HEK293 (cell line): ENCODE measurements around the gene PIP4K2C.

Experiments
- CTCF ChIA-PET: fragments of 350-600 bp; formaldehyde crosslinking; extraction: SDS; loops from one replicate; lab custom pipeline; 2021; ENCODE audit warnings: antibody characterized with exemption; lab: Yijun Ruan, JAX
- POLR2A ChIA-PET: fragments of 300-600 bp; formaldehyde crosslinking; extraction: SDS; loops from one replicate; lab custom pipeline; 2020; ENCODE audit warnings: antibody characterized with exemption, inconsistent platforms; lab: Yijun Ruan, JAX
- H3K27ac ChIP-seq: fragments of 200-500 bp; sonication (Bioruptor generic); 2 replicates; pipeline ENCODE4 v1.5.1; 2014; ENCODE audit warnings: low read depth, low read length, control low read depth, inconsistent platforms; ENCODE audit errors: extremely low read depth
- H3K36me3 ChIP-seq, 2 experiments: fragments of 200-500 bp in 1 of 2; sonication (Bioruptor generic) in 1 of 2; 1 replicate in 1 of 2; 2 replicates in 1 of 2; pipeline ENCODE4 v1.5.1; 2014 to 2017; ENCODE audit warnings: inconsistent platforms in 2 of 2, low read length in 2 of 2; ENCODE audit not compliant: control insufficient read depth in 2 of 2, insufficient read depth in 1 of 2
- H3K4me1 ChIP-seq: fragments of 200-500 bp; sonication (Bioruptor generic); 2 replicates; pipeline ENCODE4 v1.5.1; 2014; ENCODE audit warnings: mild to moderate bottlenecking, low read length, inconsistent platforms; ENCODE audit not compliant: control insufficient read depth, insufficient read depth
- H3K4me3 ChIP-seq: 2 replicates; pipeline ENCODE4 v1.5.1; 2011; ENCODE audit warnings: low read depth, mild to moderate bottlenecking, control low read depth, low read length, moderate library complexity
- H3K9me3 ChIP-seq: fragments of 200-500 bp; sonication (Bioruptor generic); 2 replicates; pipeline ENCODE4 v1.5.1; 2014; ENCODE audit warnings: low read depth, low read length, inconsistent platforms; ENCODE audit not compliant: control insufficient read depth, insufficient read depth
- REPIN1 ChIP-seq: fragments of 450-650 bp; formaldehyde crosslinking; IDR thresholded peaks from 2 replicates; pipeline ENCODE4 v1.5.1; 2017; ENCODE audit warnings: missing biosample characterization, missing genetic modification characterization, low read depth
- ZBTB17 ChIP-seq: fragments of 450-650 bp; formaldehyde crosslinking; IDR thresholded peaks from 2 replicates; pipeline ENCODE4 v1.5.1; 2016; ENCODE audit warnings: missing biosample characterization, missing genetic modification characterization
- ZEB2 ChIP-seq: fragments of 450-650 bp; formaldehyde crosslinking; IDR thresholded peaks from 2 replicates; pipeline ENCODE4 v1.5.1; 2016; ENCODE audit warnings: missing biosample characterization, missing genetic modification characterization
- ZNF311 ChIP-seq: fragments of 450-650 bp; formaldehyde crosslinking; IDR thresholded peaks from 2 replicates; pipeline ENCODE4 v1.5.1; 2017; ENCODE audit warnings: missing biosample characterization, missing genetic modification characterization, borderline replicate concordance
- ZNF366 ChIP-seq: fragments of 450-650 bp; formaldehyde crosslinking; conservative IDR thresholded peaks from 2 replicates; pipeline ENCODE4 v1.5.1; 2016; ENCODE audit warnings: missing biosample characterization, missing genetic modification characterization
- ZNF596 ChIP-seq: fragments of 450-650 bp; IDR thresholded peaks from 2 replicates; pipeline ENCODE4 v1.5.0; 2018; ENCODE audit warnings: missing biosample characterization, mild to moderate bottlenecking, missing genetic modification characterization, moderate library complexity
- TF ChIP-seq, protein P1 (sequence below): fragments of 450-650 bp; formaldehyde crosslinking; IDR thresholded peaks from 2 replicates; pipeline ENCODE4 v1.5.1; 2016; ENCODE audit warnings: missing biosample characterization, missing genetic modification characterization
- TF ChIP-seq, protein P2 (sequence below): fragments of 450-650 bp; formaldehyde crosslinking; IDR thresholded peaks from 2 replicates; pipeline ENCODE4 v1.5.1; 2016; ENCODE audit warnings: missing biosample characterization, missing genetic modification characterization
- TF ChIP-seq, protein P3 (sequence below): fragments of 450-650 bp; formaldehyde crosslinking; IDR thresholded peaks from 2 replicates; pipeline ENCODE4 v1.5.1; 2016; ENCODE audit warnings: missing biosample characterization, missing genetic modification characterization

The PIP4K2C gene

DNA sequence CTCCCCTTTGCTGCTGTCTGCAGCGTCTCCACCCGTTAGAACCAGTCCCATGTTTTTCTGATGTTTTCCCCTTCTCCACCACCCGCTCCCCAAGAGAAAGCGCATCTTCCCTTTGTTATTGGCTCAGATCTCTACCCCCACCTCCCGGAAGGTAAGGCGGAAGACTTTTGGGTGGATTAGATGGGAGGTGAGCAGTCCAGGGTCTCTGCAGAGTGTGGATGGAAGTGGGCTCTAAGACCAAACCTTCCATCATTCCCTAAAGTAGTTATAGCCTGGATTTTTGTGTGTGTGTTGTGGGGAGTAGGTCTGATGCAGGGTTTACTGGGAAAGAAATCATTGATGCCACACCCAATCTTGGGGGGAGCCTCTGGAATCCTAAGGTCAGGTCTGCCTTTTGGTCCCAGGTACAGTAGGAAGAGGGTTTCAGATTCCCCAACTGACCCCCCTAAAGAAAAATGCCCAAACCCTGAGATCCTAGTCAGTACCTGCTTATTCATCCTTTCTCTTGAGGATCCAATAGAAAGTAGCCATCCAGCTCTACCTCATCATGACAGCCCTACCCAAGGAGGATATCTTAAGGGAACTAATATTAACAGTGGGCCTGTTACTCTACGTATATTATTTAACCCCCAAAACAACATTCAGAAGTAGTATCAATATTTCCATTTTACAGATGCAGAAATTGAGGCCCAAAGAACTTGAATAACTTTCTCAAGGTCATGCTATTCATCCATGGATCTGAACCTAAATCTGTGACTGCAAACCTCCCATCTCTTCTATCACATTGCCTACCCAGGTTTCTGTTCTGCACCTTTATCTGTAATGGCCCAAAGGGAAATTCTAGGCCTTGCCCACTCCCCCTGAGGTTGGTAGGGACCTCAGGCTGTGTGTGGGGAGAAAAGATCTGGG, 40.1 kb upstream of the PIP4K2C start:
- peaks cover 3% of the 10 kb centered on the region for H3K4me1 ChIP-seq
- H3K36me3 ChIP-seq: peaks cover 0 to 3% of the 10 kb centered on the region in 2 experiments; a peak in 1 of 3 replicates
- no peak overlapping the region for H3K27ac ChIP-seq
- TF ChIP-seq, protein P1, sequence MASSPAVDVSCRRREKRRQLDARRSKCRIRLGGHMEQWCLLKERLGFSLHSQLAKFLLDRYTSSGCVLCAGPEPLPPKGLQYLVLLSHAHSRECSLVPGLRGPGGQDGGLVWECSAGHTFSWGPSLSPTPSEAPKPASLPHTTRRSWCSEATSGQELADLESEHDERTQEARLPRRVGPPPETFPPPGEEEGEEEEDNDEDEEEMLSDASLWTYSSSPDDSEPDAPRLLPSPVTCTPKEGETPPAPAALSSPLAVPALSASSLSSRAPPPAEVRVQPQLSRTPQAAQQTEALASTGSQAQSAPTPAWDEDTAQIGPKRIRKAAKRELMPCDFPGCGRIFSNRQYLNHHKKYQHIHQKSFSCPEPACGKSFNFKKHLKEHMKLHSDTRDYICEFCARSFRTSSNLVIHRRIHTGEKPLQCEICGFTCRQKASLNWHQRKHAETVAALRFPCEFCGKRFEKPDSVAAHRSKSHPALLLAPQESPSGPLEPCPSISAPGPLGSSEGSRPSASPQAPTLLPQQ (tag by site-specific recombination): no peak
- TF ChIP-seq ZNF366 (tag by site-specific recombination): peak; percentile 43; the same call in 1 of the 2 replicates
- TF ChIP-seq, all 188 proteins: peak for 1
- no peaks in the 10 kb centered on the region for H3K9me3 ChIP-seq
- POLR2A ChIA-PET: no interaction called here
- no peak overlapping the region for H3K4me3 ChIP-seq
- CTCF ChIA-PET: interaction anchor here (0.6 kb wide), 1 partner anchor 37 kb away, joined by 4 read pairs; no protein-coding TSS in a partner anchor

DNA sequence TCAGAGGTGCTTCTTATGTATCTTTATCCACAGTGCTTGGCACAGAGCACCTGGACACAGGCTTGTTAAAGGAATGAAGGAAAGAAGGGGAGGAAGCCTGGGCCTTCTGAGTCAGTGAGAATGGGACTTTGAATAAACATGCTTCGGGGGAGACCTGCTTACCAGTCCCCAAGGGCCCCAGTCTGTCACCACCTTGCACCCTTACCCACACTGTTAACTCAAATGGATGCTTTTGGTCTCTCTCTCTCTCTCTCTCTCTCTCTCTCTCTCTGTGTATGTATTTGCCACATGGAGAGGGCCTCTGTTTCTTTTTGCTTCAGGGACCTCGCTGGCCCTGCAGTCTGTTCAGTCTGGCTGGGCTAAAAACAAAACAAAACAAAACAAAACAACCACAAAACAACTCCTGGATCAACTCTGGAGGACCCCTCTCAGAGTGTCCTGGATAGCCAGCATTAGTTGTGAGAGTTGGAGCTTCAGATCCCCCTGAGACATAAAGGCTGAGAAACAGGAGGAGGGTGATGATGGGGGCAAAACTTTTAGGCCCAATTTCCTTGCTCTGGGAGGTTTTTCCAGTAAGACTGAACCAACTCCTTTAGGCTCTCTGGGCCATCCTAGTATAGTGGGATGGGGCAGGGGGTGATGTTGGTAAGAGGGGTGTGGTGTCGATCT, 39.2 kb upstream of the PIP4K2C start:
- Histone ChIP-seq H3K4me1 (peaks cover 2% of the 10 kb centered on the region; the same call in 1 of the 2 replicates), H3K9me3 (no peaks in the 10 kb centered on the region), H3K36me3 (no peaks in the 10 kb centered on the region), H3K27ac (no peak overlapping the region), H3K4me3 (no peak overlapping the region)
- ChIA-PET POLR2A (interaction anchor here (0.9 kb wide), 1 partner anchor 33 kb away, joined by 4 read pairs; no protein-coding TSS in a partner anchor), CTCF (interaction anchor here (0.6 to 2.2 kb wide), 5 partner anchors 20 to 174 kb away, joined by 3 to 11 read pairs (median 4); no protein-coding TSS in a partner anchor)
- peak; percentile 83 for TF ChIP-seq ZNF596 (tag by site-specific recombination)
- TF ChIP-seq, protein P2, sequence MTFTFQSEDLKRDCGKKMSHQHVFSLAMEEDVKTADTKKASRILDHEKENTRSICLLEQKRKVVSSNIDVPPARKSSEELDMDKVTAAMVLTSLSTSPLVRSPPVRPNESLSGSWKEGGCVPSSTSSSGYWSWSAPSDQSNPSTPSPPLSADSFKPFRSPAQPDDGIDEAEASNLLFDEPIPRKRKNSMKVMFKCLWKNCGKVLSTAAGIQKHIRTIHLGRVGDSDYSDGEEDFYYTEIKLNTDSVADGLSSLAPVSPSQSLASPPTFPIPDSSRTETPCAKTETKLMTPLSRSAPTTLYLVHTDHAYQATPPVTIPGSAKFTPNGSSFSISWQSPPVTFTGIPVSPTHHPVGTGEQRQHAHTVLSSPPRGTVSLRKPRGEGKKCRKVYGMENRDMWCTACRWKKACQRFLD (tag by site-specific recombination): no peak

DNA sequence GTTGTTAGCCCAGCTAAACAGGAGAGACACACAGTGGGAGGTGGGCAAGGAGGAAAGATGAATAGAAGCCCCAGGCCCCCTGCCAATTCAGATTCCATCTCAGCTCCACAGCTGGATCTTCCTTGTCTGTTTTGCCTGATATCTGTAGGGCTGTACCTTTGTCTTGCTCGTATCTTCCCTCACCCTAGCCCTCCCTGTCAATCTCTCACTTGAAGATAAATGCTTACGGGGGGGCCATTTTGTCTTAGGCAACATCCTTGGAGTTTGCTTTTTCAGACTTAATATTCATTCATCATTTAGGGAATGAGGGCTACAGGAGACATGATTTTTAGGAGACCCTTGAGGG, 38.7 kb upstream of the PIP4K2C start:
- Histone ChIP-seq H3K36me3 (no peaks in the 10 kb centered on the region), H3K27ac (no peak overlapping the region), H3K4me1 (peaks cover 2% of the 10 kb centered on the region; the same call in 1 of the 2 replicates), H3K4me3 (no peak overlapping the region), H3K9me3 (no peaks in the 10 kb centered on the region)
- CTCF ChIA-PET: interaction anchor here (0.7 to 2.2 kb wide), 4 partner anchors 20 to 174 kb away, joined by 3 to 11 read pairs (median 6); no protein-coding TSS in a partner anchor
- POLR2A ChIA-PET: interaction anchor here (0.9 kb wide), 1 partner anchor 33 kb away, joined by 4 read pairs; no protein-coding TSS in a partner anchor
- TF ChIP-seq ZBTB17: no peak
- TF ChIP-seq REPIN1: no peak
- no peak for TF ChIP-seq ZEB2 (tag by site-specific recombination)
- no peak for TF ChIP-seq ZNF311 (tag by site-specific recombination)
- TF ChIP-seq, protein P3, sequence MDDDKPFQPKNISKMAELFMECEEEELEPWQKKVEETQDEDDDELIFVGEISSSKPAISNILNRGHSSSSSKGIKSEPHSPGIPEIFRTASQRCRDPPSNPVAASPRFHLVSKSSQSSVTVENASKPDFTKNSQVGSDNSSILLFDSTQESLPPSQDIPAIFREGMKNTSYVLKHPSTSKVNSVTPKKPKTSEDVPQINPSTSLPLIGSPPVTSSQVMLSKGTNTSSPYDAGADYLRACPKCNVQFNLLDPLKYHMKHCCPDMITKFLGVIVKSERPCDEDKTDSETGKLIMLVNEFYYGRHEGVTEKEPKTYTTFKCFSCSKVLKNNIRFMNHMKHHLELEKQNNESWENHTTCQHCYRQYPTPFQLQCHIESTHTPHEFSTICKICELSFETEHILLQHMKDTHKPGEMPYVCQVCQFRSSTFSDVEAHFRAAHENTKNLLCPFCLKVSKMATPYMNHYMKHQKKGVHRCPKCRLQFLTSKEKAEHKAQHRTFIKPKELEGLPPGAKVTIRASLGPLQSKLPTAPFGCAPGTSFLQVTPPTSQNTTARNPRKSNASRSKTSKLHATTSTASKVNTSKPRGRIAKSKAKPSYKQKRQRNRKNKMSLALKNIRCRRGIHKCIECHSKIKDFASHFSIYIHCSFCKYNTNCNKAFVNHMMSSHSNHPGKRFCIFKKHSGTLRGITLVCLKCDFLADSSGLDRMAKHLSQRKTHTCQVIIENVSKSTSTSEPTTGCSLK (tag by site-specific recombination): no peak
